Cardiac muscle cell (in vitro differentiated cells and primary cell): ENCODE data around the gene UNC5A. TPM values are rescaled to one million over a fixed set of nuclear protein-coding genes. Genes with fewer than 3 reads are reported as not detected.

ENCODE experiments used
- DNase-seq, 2 donors: peaks; one replicate each; pipeline versions ENCODE4 v3.0.0 to v3.0.0-alpha.2; 2010 to 2017; ENCODE audit warnings: low read depth in 1 of 2, low spot score in 1 of 2
- H3K27ac ChIP-seq: fragments of 200-600 bp; sonication (generic); 2 replicates; pipeline ENCODE4 v1.5.1; 2016
- H3K27me3 ChIP-seq: fragments of 200-600 bp; sonication (generic); 2 replicates; pipeline ENCODE4 v1.6.0; 2016; ENCODE audit warnings: control low read depth
- H3K36me3 ChIP-seq: fragments of 200-600 bp; sonication (generic); 2 replicates; pipeline ENCODE4 v1.5.1; 2016; ENCODE audit warnings: control low read depth
- H3K4me1 ChIP-seq: fragments of 200-600 bp; sonication (generic); 2 replicates; pipeline ENCODE4 v1.8.1; 2017; ENCODE audit warnings: low read depth, mild to moderate bottlenecking, mixed run types
- H3K4me3 ChIP-seq: fragments of 200-600 bp; sonication (generic); 2 replicates; pipeline ENCODE4 v1.5.1; 2016; ENCODE audit warnings: mild to moderate bottlenecking
- H3K9me3 ChIP-seq: fragments of 200-600 bp; sonication (generic); 2 replicates; pipeline ENCODE4 v1.5.1; 2017; ENCODE audit warnings: low read depth, mild to moderate bottlenecking, control low read depth
- polyA plus RNA-seq: library from polyadenylated mRNA; unstranded; fragments of >200 nt; fragmentation: Nextera tagmentation; extraction: Ambion mirVana; gene quantifications from 2 replicates; pipeline ENCODE4 v1.2.1, GENCODE V29; 2016
- total RNA-seq: library from RNA; depleted of rRNA; stranded (reverse); fragments of >200 nt; gene quantifications from 2 replicates; pipeline ENCODE4 v1.2.3, GENCODE V29; 2016
- TF ChIP-seq, protein P1 (sequence below): IDR thresholded peaks from 2 replicates; pipeline ENCODE4 v1.5.1; 2012; ENCODE audit warnings: low read depth, mild to moderate bottlenecking, low read length

Gene UNC5A
- total and polyA plus RNA-seq, 2 experiments from 2014 or later, result 0.26 to 0.86 TPM

DNA sequence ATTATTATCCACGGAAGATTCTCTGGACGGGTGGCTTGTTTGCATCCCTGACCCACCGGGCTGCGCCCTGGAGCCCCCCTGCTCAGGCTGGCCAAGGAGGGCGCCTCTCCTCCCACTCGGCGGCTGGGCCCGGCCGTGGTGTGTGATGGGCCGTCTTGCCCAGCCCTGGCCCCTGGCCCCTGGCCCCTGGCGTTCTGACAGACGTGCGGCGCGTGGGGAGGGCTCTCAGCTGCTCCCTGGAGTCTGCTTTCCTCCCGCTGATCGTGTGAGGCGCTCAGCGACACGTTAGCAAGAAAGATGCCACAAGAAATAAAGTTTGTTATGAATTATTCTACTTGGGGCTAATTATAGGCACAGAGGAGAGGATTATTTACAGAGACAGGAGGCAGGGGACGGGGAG, 33.3 kb downstream of the UNC5A start:
- Histone ChIP-seq H3K4me1 (no peaks in the 10 kb centered on the region), H3K9me3 (no peaks in the 10 kb centered on the region), H3K27ac (no peak overlapping the region), H3K4me3 (no peak overlapping the region), H3K36me3 (no peaks in the 10 kb centered on the region), H3K27me3 (no peaks in the 10 kb centered on the region)
- no peak for DNase-seq
- TF ChIP-seq, protein P1, sequence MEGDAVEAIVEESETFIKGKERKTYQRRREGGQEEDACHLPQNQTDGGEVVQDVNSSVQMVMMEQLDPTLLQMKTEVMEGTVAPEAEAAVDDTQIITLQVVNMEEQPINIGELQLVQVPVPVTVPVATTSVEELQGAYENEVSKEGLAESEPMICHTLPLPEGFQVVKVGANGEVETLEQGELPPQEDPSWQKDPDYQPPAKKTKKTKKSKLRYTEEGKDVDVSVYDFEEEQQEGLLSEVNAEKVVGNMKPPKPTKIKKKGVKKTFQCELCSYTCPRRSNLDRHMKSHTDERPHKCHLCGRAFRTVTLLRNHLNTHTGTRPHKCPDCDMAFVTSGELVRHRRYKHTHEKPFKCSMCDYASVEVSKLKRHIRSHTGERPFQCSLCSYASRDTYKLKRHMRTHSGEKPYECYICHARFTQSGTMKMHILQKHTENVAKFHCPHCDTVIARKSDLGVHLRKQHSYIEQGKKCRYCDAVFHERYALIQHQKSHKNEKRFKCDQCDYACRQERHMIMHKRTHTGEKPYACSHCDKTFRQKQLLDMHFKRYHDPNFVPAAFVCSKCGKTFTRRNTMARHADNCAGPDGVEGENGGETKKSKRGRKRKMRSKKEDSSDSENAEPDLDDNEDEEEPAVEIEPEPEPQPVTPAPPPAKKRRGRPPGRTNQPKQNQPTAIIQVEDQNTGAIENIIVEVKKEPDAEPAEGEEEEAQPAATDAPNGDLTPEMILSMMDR, result no peak

DNA sequence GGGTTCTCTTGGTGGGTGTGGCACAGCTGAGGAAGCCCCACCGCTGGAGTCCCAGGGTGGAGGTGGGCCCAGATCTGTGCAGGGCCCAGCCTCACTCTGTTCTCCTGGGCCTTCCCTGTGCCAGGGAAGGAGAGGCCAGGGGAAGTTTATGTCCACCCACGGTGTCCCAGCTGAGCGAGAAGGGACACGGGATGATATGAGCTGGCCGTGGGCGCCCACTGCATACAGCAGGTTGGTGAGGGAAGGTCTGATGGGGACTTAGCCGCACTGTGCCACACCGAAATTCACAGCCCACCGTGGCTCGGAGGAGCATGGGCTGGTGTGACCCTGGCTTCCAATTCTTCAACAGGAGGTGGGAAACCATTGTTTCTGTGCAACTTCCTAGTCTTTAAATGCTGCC, 33.9 kb downstream of the UNC5A start:
- DNase-seq, result no peak
- TF ChIP-seq, protein P1, result no peak
- Histone ChIP-seq H3K27ac (no peak overlapping the region), H3K4me1 (no peaks in the 10 kb centered on the region), H3K9me3 (no peaks in the 10 kb centered on the region), H3K36me3 (no peaks in the 10 kb centered on the region), H3K27me3 (no peaks in the 10 kb centered on the region), H3K4me3 (no peak overlapping the region)

DNA sequence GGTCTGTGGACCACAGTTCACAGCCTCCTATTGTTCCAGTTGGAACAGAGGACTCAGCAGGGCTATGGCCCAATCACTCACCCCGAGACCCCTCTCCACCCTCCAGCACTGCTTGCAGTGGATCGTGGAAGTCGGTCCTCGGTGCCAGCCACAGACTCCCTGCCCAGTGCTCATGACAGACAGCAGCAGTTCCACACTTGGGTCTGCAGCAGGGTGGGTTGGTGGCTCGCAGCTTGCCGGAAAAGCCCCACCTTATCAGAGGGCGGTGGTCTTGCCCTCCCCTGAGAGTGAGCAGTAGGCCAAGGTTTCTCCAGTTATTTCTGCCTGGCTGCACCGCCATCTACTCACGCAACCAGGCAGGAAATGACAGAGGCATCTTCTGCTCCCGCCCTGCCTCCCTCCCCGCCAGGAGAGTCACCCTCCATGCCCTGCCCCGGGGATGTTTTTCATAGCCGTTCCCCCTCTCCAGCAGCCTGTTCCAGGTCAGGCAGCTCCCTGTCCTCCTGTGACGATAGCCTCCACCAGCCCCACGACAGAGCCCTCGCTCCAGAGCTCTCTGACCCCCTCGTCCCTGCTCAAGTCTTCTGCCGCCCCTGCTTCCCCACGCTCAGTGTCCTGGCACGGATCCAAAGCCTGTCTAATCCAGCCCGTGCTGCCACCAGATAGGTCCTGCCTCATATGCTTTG, 34.5 kb downstream of the UNC5A start:
- Histone ChIP-seq H3K27ac (no peak overlapping the region), H3K4me1 (no peaks in the 10 kb centered on the region), H3K4me3 (no peak overlapping the region), H3K9me3 (no peaks in the 10 kb centered on the region), H3K27me3 (no peaks in the 10 kb centered on the region), H3K36me3 (no peaks in the 10 kb centered on the region)
- peak; percentile 4 to 20 for DNase-seq
- TF ChIP-seq, protein P1, result no peak

DNA sequence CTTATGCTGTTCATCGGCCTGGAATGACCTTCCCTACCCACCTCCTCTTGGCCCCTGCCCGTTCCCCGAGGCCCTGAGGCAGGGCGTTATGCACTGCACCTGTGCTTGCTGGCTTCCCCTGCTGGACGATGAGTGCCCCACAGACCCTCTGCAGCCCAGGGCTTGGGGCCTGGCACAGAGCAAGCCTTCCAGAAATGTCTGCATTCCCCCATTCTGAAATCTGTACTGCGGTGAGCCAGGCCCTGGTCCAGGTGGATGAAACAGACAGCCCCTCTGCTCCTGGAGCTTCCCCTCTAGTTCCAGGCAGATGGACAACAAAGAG, 35.0 kb downstream of the UNC5A start:
- TF ChIP-seq, protein P1, result no peak
- Histone ChIP-seq H3K36me3 (no peaks in the 10 kb centered on the region), H3K4me1 (no peaks in the 10 kb centered on the region), H3K4me3 (no peak overlapping the region), H3K27me3 (no peaks in the 10 kb centered on the region), H3K27ac (no peak overlapping the region), H3K9me3 (no peaks in the 10 kb centered on the region)
- DNase-seq, result no peak

DNA sequence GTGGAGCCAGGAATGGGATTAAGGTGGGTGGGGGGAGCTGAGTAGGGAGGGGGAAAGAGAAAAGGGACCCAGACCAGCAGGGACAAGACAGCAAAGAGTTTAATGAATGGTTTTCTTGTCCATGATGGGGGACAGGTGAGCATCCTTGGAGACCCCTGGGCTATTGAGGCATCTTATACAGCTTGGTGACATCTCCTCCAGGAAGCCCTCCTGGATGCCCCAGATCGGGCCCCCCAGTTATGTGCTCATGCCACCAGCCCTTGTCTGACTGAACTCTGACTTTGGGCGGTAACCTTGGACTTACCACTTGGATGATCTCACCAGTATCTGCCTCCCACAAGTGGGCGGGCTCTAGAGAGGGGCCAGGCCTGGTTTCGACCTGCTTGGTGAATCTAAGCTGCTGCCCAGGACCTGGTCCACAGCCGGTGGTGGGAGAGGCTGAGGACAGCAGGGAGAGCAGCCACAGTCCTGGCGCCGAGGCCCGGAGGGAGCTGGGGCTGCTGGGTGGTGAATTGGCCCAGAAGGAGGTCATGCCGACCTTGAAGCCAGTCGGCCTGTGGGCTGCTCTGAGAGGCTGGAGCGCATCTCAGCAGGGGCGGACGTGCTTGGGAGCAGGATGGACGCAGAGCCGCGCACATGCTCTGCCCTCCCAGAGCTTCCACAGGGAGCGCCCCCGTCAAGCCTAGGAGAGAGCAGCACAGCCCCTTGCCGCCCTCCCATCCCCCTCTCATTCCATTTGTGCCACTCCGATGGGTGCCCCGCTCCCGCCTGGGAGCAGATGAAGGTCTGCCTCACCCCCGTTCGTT, 36.2 kb downstream of the UNC5A start:
- TF ChIP-seq, protein P1, result no peak
- no peaks in the 10 kb centered on the region for H3K4me1 ChIP-seq
- H3K9me3 ChIP-seq, result no peaks in the 10 kb centered on the region
- H3K27ac ChIP-seq, result no peak overlapping the region
- H3K27me3 ChIP-seq, result no peaks in the 10 kb centered on the region
- DNase-seq, result no peak
- no peak overlapping the region for H3K4me3 ChIP-seq
- no peaks in the 10 kb centered on the region for H3K36me3 ChIP-seq
